A549 (cell line): ENCODE results near the gene ABCA4.

Experiments
- CTCF ChIP-seq: fragments of >200 bp; sonication (Bioruptor Twin); formaldehyde crosslinking; IDR thresholded peaks from 3 replicates; pipeline ENCODE4 v1.5.1; 2016
- ELK1 ChIP-seq: fragments of 150-350 bp; IDR thresholded peaks from 2 replicates; pipeline ENCODE4 v1.6.1; 2014; ENCODE audit warnings: low read depth, mild to moderate bottlenecking, low read length
- JUN ChIP-seq, 2 experiments: fragments of >200 bp; sonication (Bioruptor Twin); formaldehyde crosslinking; IDR thresholded peaks; 2 replicates in 1 of 2; 3 replicates in 1 of 2; pipeline ENCODE4 v1.6.1; 2016 to 2017
- JUNB ChIP-seq: fragments of >200 bp; sonication (Bioruptor Twin); formaldehyde crosslinking; IDR thresholded peaks from 2 replicates; pipeline ENCODE4 v1.6.1; 2016
- MAZ ChIP-seq: fragments of 150-350 bp; IDR thresholded peaks from 2 replicates; pipeline ENCODE4 v1.6.1; 2014; ENCODE audit warnings: antibody characterized with exemption, low read depth, low read length, borderline replicate concordance
- MYC ChIP-seq: IDR thresholded peaks from 2 replicates; pipeline ENCODE4 v1.6.1; 2012; ENCODE audit warnings: mild to moderate bottlenecking, inconsistent platforms, low read length, improper control_type of control experiment, borderline replicate concordance
- NR3C1 ChIP-seq: fragments of >200 bp; sonication (Bioruptor Twin); formaldehyde crosslinking; IDR thresholded peaks from 3 replicates; pipeline ENCODE4 v1.6.1; 2017
- POLR2A ChIP-seq: IDR thresholded peaks from 2 replicates; pipeline ENCODE4 v1.6.1; 2012; ENCODE audit warnings: mild to moderate bottlenecking, low read length
- RAD21 ChIP-seq, 2 experiments: fragments of >200 bp in 1 of 2; sonication (Bioruptor Twin) in 1 of 2; formaldehyde crosslinking in 1 of 2; IDR thresholded peaks in 1 of 2; conservative IDR thresholded peaks in 1 of 2; 2 replicates in 1 of 2; 3 replicates in 1 of 2; pipeline ENCODE4 v1.6.1; 2012 to 2018; ENCODE audit warnings: inconsistent platforms in 1 of 2
- RFX5 ChIP-seq: fragments of 450-650 bp; IDR thresholded peaks from 2 replicates; pipeline ENCODE4 v1.7.1; 2014; ENCODE audit warnings: antibody characterized with exemption, mild to moderate bottlenecking, moderate library complexity
- SMC3 ChIP-seq: fragments of >200 bp; sonication (Bioruptor Twin); formaldehyde crosslinking; IDR thresholded peaks from 3 replicates; pipeline ENCODE4 v1.6.1; 2018; ENCODE audit warnings: inconsistent platforms
- USF2 ChIP-seq: fragments of 450-650 bp; IDR thresholded peaks from 2 replicates; pipeline ENCODE4 v1.6.1; 2014; ENCODE audit warnings: antibody characterized with exemption
- ZNF302 ChIP-seq: fragments of 250-450 bp; sonication (Bioruptor Pico); IDR thresholded peaks from 2 replicates; pipeline ENCODE4 v1.9.0; 2021; ENCODE audit warnings: inconsistent platforms, mild to moderate bottlenecking, moderate library complexity

GRCh38 chr1:94044891-94045290 is 76.1 kb downstream of the ABCA4 start:
- TF ChIP-seq RAD21 (conservative IDR thresholded peaks at IDR 0.05 in 1 of 2, IDR thresholded peaks at IDR 0.05 in 1 of 2), result no peak
- no peak for TF ChIP-seq CTCF
- no peak for TF ChIP-seq ZNF302 (CRISPR knock-in tag)
- TF ChIP-seq JUN (IDR thresholded peaks at IDR 0.05), result no peak
- no peak for TF ChIP-seq POLR2A
- no peak for TF ChIP-seq NR3C1
- no peak for TF ChIP-seq ELK1
- TF ChIP-seq USF2, result no peak
- no peak for TF ChIP-seq JUNB
- TF ChIP-seq MYC, result no peak
- TF ChIP-seq SMC3, result no peak
- no peak for TF ChIP-seq RFX5
- TF ChIP-seq MAZ, result no peak
